HT-29 (cell line): ENCODE results near the gene MAP3K20. TPM values are rescaled to one million over a fixed set of nuclear protein-coding genes. Genes with fewer than 3 reads are reported as not detected.
A peak's percentile ranks its signal among the peaks of the same experiment; 100 is the strongest.
"Not testable (repeated sequence)": the region's sequence is repeated elsewhere in the genome, so short reads cannot be mapped to it uniquely, and the experiment has no call there.

Source experiments
- DNase-seq: peaks from one replicate; pipeline ENCODE4 v3.0.0-alpha.2; 2015; ENCODE audit warnings: low spot score
- total RNA-seq: library from RNA; depleted of rRNA; stranded (reverse); fragments of >200 nt; shearing (Covaris generic); gene quantifications from 2 replicates; pipeline ENCODE4 v1.2.3, GENCODE V29; 2014

MAP3K20 gene
- total RNA-seq, 1 experiment from 2014 or later, result 18.4 TPM

DNA sequence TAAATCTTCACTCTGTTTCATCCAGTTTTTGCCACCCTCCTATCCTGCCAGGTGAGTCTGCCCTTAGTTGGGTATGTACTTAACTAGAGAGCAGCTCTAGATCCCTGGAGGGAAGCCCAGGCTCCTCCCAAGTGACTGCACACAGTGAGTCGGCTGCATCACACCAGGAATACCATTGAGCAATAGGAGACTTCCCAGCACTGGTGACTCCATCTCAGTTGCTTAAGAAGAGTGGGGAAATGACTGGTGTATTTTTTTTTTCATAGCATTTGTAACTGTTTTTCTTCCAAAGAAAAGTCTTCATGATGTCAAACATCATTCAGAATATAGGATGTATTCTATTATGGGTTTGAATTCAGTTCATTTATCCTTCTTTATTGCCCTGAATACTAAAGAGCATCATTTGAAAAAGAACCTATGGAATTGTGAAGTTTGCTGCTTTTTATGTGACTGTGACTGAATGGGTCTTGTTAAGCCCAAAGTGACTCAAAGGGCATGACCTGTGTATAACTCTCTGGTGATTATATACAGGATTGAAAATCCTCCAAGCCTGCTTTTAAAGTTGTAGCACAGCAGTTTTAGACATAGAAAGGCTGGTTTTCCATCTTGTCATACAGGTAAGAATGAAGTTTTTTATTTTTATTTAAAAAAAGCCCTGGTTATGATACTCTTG, 84.3 kb downstream of the MAP3K20 start:
- peak; percentile 46 for DNase-seq

DNA sequence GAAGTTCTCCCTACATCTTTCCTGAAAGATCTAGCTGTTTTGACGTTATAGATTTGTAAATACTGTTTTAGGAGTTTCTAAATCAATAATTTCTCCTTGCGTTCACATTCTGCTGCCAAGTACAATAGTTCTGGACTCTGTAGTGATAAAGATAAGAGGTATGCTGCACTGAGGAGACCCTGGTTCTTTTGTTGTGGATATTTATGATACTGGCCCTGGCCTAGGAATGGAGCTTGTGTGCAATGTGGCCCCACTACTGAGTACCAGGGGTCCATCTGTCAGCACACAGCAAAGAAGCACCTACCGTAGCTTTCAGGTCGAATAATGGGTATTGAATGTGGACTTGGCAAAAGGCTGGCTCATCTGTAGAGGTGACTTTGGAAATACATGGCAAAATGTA, 85.0 kb downstream of the MAP3K20 start:
- DNase-seq, result no peak

DNA sequence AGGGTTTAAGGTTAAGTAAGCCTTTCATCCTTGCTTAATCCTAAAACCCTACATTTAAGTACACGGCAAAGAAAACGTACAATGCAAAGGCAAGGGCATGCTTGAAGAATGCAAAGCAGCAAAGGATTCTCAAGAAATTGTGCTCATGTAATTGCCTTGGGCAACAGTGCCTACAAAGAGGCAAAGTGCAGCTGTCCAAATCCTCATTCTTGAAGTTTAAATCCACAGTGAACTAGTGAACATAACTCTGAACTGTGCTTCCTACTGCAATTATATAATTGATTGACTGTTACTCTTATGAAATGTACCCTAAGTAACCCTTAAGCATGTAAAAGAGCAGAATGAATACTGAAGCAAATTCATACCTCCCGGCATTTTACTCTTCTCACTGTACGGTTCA, 85.4 kb downstream of the MAP3K20 start:
- no peak for DNase-seq

DNA sequence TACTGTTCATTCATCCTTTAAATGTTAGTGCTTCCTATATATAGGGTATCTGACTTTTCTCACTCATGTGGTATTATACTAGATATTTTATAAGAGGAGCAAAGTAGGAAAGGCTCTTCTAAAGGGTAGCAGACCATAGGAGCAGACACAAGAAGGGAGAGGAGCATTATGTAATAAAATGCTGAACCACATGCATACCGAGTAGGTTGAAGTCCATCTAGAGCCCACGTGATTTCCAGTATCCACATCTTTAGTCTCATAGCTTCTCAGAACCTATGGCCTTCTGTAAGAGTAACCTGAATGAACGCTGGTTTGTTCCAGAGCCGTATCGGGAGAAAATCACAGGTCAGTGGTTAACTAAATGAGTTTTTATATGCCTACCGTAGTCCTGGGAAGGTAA, 85.9 kb downstream of the MAP3K20 start:
- no peak for DNase-seq

DNA sequence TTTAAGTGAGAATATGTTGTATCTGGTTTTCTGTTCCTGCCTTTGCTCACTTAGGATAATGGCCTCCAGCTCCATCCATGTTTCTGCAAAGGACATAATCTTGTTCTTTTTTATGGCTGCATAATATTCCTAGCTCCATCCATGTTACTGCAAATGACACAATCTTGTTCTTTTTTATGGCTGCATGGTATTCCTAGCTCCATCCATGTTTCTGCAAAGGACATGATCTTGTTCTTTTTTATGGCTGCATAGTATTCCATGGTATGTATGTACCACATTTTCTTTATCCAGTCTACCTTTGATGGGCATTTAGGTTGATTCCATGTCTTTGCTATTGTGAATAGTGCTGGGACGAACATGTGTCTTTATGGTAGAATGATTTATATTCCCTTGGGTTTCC, 87.7 kb downstream of the MAP3K20 start:
- not testable (repeated sequence) for DNase-seq

DNA sequence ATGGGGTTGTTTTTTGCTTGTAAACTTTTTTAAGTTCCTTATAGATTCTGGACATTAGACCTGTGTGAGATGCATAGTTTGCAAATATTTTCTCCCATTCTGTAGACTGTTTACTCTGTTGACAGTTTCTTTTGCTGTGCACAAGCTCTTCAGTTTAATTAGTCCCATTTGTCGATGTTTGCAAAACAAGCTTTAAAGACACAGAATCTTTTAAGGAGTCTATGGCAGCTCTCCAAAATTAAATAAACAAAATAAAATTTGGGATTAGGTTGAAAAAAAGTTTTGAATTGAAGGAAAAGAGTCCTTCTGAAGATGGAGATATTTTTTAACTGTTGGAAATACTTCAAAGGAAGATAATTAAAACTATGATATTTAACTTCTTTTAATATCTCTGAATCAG, 88.8 kb downstream of the MAP3K20 start:
- no peak for DNase-seq

DNA sequence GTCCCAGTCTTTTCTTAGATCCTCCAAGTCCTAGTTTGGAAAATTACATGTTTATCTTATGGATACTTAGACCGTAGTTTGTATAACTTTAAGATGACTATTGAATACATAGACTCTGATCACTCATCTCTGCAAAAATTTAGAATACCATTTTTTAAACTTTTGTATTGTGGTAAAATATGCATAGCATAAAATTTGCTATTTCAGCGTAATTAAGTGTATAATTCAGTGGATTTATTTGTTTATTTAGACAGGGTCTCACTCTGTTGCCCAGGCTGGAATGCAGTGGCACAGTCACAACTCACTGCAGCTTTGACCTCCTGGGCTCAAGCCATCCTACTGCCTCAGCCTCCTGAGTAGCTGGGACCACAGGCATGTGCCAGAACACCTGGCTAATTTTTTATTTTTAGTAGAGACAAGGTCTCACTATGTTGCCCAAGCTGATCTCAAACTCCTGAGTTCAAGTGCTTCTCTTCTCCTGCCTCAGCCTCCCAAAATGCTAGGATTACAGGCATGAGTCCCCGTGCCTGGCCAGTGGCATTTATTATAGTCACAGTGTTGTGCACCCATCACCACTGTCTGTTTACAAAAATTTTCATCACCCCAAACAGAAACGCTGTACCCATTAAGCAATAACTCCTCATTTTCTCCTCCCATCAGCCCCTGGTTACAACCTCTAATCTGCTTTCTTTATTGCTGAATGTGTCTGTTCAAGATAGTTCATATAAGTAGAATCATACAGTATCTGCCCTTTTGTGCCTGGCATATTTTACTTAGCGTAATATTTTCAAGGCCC, 90.0 kb downstream of the MAP3K20 start:
- DNase-seq, result no peak

DNA sequence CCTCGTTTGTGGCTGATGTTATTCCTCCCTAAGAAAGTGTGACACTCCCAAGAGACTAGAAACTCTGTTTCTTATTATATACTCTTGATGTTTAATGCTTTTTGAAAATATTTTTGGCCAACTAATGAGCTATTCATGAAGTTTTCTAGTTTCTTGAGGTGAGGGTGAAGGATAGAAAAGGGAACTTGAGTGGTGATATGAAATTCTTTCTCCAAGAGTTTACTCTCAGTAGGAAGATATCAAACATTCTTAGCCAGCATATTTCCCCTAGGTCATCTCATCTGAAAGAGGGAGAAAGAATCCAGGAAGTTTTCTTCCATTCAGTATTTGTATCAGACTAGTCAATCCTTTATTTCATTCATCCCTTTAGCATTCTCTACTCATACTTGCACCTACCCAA, 95.7 kb downstream of the MAP3K20 start:
- DNase-seq, result no peak

DNA sequence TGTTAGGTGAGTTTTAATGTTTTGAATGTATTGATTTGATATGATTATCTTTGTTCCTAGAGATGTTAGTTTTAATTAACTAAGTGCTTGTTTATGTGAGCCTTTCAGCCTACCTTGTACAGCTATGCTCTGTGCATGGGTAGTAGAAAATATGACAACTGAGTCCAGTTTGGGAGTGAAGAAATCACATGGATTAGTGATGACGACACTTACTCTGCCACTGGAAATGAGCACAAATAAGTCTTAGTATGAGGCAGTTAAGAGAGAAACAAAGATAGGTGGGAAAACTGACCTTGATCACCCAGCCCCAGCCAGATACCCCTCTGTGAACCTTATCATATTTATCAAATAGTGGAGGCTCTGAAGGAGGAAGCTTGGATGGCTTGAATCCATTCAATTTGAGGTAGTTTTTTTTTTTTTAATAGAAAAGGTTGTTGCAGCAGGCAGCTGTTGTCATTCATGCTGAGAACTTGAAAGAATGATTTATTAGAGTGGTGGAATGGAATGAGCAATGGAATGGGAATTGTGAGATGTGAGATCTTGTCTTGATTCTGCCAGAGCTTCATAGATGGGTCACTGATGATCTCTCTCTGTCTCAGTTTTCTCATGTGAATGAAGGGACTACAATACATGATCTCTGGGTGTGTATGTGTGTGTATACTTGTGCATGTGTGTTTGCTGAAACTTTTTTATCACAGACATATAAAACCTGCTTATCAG, 96.4 kb downstream of the MAP3K20 start:
- DNase-seq, result no peak

DNA sequence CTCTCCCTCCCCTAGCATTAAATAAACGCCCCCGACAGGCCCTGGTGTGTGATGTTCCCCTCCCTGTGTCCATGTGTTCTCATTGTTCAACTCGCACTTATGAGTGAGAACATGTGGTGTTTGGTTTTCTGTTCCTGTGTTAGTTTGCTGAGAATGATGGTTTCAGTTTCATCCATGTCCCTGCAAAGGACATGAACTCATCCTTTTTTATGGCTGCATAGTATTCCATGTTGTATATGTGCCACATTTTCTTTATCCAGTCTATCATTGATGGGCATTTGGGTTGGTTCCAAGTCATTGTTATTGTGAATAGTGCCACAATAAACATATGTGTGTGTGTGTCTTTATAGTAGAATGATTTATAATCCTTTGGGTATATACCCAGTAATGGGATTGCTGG, 98.7 kb downstream of the MAP3K20 start:
- DNase-seq, result not testable (repeated sequence)

DNA sequence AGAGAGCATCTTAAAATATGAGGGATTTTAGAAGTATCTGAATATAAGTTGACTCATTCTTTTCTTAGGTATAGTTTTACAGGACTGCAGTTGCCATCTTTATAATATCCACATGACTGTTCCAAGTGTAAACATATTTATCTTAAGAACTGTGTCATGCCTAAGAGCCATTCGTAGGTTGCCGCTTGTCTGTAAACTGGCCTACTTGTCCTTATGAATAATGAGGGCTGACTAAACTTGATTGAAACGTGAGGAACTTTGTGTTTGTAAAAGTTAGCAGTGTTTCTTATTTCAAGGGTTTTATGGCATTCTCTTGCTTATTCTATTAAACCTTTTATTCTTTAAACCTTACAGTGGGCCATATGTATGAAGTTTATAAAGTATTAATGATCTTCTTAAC, 99.6 kb downstream of the MAP3K20 start:
- DNase-seq, result no peak

DNA sequence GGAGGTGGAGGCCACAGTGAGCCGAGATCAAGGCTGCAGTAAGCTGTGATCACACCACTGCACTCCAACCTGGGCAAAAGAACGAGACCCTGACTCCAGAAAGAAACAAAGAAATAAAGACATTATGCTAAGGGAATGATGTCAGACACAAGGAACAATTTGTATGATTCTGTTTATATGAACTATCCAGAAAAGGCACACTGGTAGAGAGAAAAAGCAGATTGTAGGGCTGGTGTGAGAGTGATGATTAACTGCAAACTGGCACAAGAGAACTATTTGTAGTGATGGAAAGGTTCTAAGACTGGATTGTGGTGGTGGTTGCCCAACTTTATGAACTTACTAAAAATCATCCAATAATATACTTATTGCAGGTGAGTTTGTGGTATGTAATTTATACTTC, 106.3 kb downstream of the MAP3K20 start:
- DNase-seq, result no peak

DNA sequence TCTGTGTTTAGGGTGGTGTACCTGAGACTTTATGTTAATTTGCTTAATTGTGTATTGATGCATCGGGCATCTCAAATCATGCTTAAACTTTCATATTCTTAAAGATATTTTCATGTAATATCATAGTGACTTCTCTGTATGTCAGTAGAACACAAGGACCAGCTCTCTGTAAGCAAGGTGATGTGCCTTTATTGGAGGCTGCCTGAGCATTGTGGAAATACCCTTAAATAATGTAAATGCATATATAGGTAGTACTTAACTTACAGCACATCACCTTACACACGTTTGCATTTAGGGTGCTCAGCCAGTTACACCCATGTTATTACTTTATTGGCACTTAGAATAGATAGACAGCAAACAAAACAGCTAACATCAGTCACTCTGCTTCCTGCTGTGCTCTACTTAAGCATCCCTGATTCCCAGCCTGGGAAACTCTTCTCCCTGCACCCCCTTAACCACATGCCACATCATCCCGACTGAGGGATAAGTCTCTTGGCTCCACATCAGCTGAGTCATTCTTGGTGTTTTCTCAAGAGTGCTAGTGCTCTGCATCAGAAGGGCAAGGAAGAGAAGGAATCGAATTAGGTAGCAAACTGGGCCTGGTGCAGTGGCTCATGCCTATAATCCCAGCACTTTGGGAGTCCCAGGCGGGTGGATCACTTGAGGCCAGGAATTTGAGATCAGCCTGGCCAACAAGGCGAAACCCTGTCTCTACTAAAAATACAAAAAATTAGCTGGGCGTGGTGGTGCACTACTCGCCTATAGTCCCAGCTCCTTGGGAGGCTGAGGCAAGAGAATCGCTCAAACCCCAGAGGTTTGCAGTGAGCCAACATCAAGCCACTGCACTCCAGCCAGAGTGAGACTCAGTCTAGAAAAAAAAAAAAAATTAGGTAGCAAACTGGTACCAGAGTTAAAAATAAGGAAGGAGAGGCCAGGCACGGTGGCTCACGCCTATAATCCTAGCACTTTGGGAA, 108.7 kb downstream of the MAP3K20 start:
- no peak for DNase-seq

DNA sequence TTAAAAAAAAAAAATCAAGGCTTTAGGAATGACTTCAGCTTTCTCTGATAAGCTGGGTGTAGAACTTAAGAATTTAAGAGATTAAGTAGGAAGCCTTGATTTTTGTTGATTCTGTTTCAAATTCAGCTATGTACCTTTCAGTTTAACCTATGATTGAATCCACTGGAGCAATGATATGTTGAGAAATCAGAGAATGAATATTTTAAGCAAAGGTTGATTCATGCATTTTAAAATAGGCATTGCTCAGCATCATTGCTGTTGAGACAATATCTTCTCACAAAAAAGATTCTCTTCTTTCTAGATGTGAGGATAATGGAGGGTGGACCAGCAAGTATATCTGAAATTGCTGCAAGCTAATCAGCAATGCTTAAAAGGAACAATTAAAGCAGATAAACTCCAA, 109.8 kb downstream of the MAP3K20 start:
- no peak for DNase-seq

DNA sequence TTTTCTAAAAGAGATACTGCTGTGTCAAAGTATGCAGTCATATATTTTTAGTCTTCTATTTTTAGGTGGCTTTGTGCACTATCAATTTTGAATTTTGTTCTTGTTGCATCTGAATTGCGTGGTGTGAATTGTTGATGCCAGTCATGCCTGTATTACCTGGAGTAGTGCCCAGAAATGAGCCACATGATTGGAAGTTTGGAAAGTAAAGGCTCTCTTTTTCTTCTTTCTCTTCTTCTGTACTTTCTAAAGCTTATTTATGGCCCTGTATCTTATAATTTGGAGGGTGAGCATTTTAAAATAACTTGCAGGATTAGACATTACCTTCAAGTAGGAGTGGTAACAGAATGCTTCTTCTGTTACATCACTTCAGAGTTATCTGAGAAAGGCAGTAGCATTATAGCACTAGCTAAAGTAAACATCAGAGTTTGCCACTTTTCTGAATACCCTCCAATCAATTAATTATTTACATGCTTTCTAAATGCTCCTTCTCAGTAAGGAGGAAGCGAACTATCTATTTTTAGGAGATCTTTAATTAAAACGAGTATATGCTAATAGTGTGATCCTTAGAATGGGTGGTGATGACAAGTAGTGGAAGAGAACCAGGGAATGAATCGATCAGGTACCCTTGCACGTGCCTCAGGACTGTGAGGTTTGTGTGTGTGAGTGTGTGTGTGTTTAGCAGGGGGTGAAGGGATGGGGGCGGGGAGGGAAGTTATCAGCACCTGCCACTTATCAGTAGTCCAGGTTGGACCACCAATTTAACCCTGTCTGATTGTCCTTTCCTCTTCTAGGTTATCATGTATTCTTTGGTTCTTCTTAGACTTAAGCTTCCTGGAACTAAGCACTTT, 112.5 kb downstream of the MAP3K20 start:
- DNase-seq, result no peak

DNA sequence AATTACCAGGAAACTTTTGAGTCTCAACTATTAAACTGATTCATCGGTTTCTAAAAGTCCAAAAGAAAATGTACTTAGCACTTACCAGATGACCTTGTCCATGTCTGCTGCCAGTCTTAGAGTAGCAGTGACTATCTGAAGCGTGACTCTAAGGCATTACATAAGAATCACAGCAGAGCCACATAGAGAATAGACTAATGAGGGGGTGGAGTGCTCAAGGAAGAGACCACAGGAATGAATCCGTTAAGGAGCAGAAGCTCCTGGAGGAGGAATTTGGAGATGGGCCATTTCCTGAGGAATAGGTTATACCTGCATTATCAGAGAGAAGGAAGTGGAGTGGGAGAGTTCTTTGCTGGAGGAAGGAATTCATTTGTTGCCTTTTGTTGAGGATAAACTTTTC, 116.0 kb downstream of the MAP3K20 start:
- peak; percentile 39 for DNase-seq

DNA sequence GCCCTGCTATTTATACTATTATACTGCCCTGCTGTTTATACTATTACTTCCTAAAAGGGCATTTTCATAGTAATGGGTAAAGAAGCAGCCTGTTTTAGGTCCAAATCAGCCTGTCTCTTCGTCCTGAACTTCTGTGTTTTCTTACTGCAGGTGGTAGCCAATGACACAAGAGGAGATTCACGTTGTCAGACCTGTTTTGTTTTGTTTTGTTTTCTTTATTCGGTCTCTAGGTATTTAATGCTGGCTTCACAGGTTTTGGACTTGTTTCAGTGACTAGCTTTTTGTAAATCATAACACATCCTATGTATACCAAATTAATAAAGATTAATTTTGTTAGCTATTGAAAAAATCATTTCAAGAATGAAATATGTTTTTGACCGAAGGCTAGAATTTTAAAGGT, 116.4 kb downstream of the MAP3K20 start:
- no peak for DNase-seq

DNA sequence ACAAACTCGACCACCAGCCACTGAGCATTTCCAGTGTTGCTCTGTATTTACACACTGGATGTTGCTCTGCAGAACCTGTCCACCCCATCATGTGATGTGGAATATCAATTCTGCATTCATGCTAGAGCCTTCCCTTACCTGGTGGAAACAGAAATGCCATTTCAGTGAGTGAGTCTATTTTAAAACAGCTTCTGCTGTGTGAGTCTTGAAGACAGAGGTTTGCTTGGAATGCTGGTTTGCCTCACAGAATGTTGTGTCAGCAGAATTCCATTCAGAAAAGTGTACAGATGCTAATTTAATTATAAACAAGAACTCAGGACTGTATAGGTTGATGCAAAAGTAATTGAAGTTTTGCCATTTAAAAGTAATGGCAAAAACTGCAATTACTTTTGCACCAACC, 118.3 kb downstream of the MAP3K20 start:
- no peak for DNase-seq

DNA sequence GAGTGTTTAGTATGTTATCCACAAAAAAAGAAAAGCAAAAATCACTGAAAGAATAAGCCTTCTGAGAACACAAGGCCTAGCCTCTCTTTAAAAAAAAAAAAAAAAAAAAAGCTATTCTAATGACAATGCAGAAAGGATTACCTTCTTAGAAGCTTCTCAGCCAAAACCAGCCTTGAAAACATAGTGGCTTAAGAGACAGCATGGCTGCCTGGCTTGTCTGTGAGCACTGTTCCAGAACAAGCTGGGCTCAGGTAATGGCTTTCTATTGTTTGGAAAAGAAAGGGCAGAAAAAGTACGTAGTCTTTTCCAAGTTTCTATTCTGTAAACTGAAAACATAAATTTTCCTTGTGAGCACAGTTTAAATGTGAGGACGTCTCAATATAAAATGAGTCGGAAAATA, 119.5 kb downstream of the MAP3K20 start:
- no peak for DNase-seq

DNA sequence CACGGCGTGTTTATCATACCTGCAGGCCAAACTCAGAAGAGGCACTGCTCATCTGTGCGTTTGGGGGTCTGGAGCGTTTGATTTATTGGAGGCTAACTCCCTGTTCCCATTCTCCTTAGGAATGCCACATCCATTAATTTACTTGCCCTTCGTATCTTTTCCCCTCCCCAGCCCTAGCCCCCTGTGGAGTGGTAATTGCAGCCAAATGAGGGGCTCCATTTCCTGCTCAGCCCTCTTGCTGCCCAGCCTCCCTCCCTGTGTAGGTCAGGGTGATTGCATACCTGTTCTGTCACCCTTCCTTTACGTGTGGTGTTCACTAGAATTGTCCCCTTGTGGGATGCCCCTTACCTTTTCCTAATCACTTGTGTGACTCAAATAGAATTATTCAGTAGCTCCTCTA, 120.4 kb downstream of the MAP3K20 start:
- DNase-seq, result no peak

DNA sequence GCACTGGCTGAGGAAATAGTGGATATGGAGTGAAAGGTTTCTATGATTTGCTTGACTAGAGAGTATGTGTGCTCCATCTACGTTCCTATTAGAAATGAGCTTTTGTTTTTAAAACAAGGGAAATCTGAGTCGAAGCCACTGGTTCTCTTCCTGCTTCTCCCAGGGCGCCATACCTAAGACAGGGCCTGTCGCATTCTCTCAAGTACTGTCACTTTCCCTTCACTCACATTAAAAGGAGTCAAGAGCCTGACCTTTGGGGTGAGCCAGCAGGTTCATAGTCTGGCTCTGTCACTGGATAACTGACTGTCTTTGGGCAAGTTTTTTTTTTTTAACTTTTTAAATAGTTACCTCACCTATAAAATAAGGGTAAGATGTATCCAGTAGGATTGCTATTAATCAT, 121.0 kb downstream of the MAP3K20 start:
- DNase-seq, result no peak
